Measurements from ENCODE around the gene CXCL3.
"Not testable (repeated sequence)": the region's sequence is repeated elsewhere in the genome, so short reads cannot be mapped to it uniquely, and the experiment has no call there.

Gene CXCL3

GRCh38 chr4:74038425-74039314 is at the start of gene CXCL3:
Gene CXCL3, minus strand, starts transcription at chr4:74038689. Its CDS starts 78 bp downstream, at chr4:74038611.
- in situ Hi-C loops (cut with MboI; ENCODE audit: low sequenced_read_pairs) = no loop called here

GRCh38 chr4:74087481-74087880 is 49.0 kb upstream of the CXCL3 start:
- in situ Hi-C loops (cut with MboI; ENCODE audit: low sequenced_read_pairs) = no loop called here

GRCh38 chr4:74085669-74086068 is 47.2 kb upstream of the CXCL3 start:
- in situ Hi-C loops (cut with MboI; ENCODE audit: low sequenced_read_pairs) = no loop called here

GRCh38 chr4:74084984-74085383 is 46.5 kb upstream of the CXCL3 start:
- in situ Hi-C loops (cut with MboI; ENCODE audit: low sequenced_read_pairs) = no loop called here

GRCh38 chr4:74083546-74083945 is 45.1 kb upstream of the CXCL3 start:
- in situ Hi-C loops (cut with MboI; ENCODE audit: low sequenced_read_pairs) = no loop called here

GRCh38 chr4:74081035-74081434 is 42.5 kb upstream of the CXCL3 start:
- in situ Hi-C loops (cut with MboI; ENCODE audit: low sequenced_read_pairs) = no loop called here

GRCh38 chr4:74080351-74080750 is 41.9 kb upstream of the CXCL3 start:
- in situ Hi-C loops (cut with MboI; ENCODE audit: low sequenced_read_pairs) = not testable (repeated sequence)

- in situ Hi-C loops (cut with MboI; ENCODE audit: low sequenced_read_pairs) = not testable (repeated sequence)
Observed at GRCh38 chr4:74079024-74079423, 40.5 kb upstream of the CXCL3 start.

GRCh38 chr4:74073358-74073757 is 34.9 kb upstream of the CXCL3 start:
- in situ Hi-C loops (cut with MboI; ENCODE audit: low sequenced_read_pairs) = no loop called here

- in situ Hi-C loops (cut with MboI; ENCODE audit: low sequenced_read_pairs) = no loop called here
Observed at GRCh38 chr4:74072739-74073138, 34.2 kb upstream of the CXCL3 start.

GRCh38 chr4:74067586-74067985 is 29.1 kb upstream of the CXCL3 start:
- in situ Hi-C loops (cut with MboI; ENCODE audit: low sequenced_read_pairs) = no loop called here

- in situ Hi-C loops (cut with MboI; ENCODE audit: low sequenced_read_pairs) = no loop called here
Observed at GRCh38 chr4:74066232-74066631, 27.7 kb upstream of the CXCL3 start.

- in situ Hi-C loops (cut with MboI; ENCODE audit: low sequenced_read_pairs) = no loop called here
Observed at GRCh38 chr4:74065115-74065642, 26.7 kb upstream of the CXCL3 start.

- in situ Hi-C loops (cut with MboI; ENCODE audit: low sequenced_read_pairs) = no loop called here
Observed at GRCh38 chr4:74063859-74064258, 25.4 kb upstream of the CXCL3 start.

- in situ Hi-C loops (cut with MboI; ENCODE audit: low sequenced_read_pairs) = no loop called here
Observed at GRCh38 chr4:74062953-74063352, 24.5 kb upstream of the CXCL3 start.

GRCh38 chr4:74061430-74061829 is 22.9 kb upstream of the CXCL3 start:
- in situ Hi-C loops (cut with MboI; ENCODE audit: low sequenced_read_pairs) = no loop called here

- in situ Hi-C loops (cut with MboI; ENCODE audit: low sequenced_read_pairs) = no loop called here
Observed at GRCh38 chr4:74059161-74059829, 20.8 kb upstream of the CXCL3 start.

- in situ Hi-C loops (cut with MboI; ENCODE audit: low sequenced_read_pairs) = no loop called here
Observed at GRCh38 chr4:74058048-74058651, 19.7 kb upstream of the CXCL3 start.

GRCh38 chr4:74057588-74057987 is 19.1 kb upstream of the CXCL3 start:
- in situ Hi-C loops (cut with MboI; ENCODE audit: low sequenced_read_pairs) = no loop called here

- in situ Hi-C loops (cut with MboI; ENCODE audit: low sequenced_read_pairs) = no loop called here
Observed at GRCh38 chr4:74056858-74057562, 18.5 kb upstream of the CXCL3 start.

All from HL-60/S4 treated with phorbol 12-myristate 13-acetate at 8.2 ng/mL for 4 days and 3 days (cell line).